ENCODE results near the gene CHD9NB.
A peak's percentile ranks its signal among the peaks of the same experiment; 100 is the strongest.

Gene CHD9NB

GRCh38 chr16:53090591-53091411, 38.1 kb upstream of the CHD9NB start:
- H3K27ac ChIP-seq, result peak overlapping the region; percentile 95

GRCh38 chr16:53090286-53090590, 37.5 kb upstream of the CHD9NB start:
- POLR2A ChIA-PET (ENCODE audit: low non-redundant PET), result no interaction called here

More at GRCh38 chr16:53090591-53091411, 38.1 kb upstream of the CHD9NB start:
- DNase-seq (ENCODE audit: low spot score), result peak; percentile 45
- POLR2A ChIA-PET (ENCODE audit: low non-redundant PET), result no interaction called here
- CTCF ChIA-PET, result no interaction called here
- TF ChIP-seq CTCF (conservative IDR thresholded peaks at IDR 0.05; ENCODE audit: low read depth), result no peak

GRCh38 chr16:53089434-53090285, 37.0 kb upstream of the CHD9NB start:
- CTCF ChIA-PET, result no interaction called here
- TF ChIP-seq CTCF (conservative IDR thresholded peaks at IDR 0.05; ENCODE audit: low read depth), result no peak
- DNase-seq (ENCODE audit: low spot score), result no peak
- POLR2A ChIA-PET (ENCODE audit: low non-redundant PET), result no interaction called here
- H3K27ac ChIP-seq, result peak overlapping the region; percentile 95

More at GRCh38 chr16:53090286-53090590, 37.5 kb upstream of the CHD9NB start:
- no peak for DNase-seq (ENCODE audit: low spot score)
- no peak for TF ChIP-seq CTCF (conservative IDR thresholded peaks at IDR 0.05; ENCODE audit: low read depth)
- H3K27ac ChIP-seq, result peak overlapping the region; percentile 95
- CTCF ChIA-PET, result no interaction called here

- DNase-seq (ENCODE audit: low spot score), result no peak
- POLR2A ChIA-PET (ENCODE audit: low non-redundant PET), result no interaction called here
- CTCF ChIA-PET, result interaction anchor here (1.5 kb wide), 1 partner anchor 10 kb away, joined by 3 read pairs; no protein-coding TSS in a partner anchor
- TF ChIP-seq CTCF (conservative IDR thresholded peaks at IDR 0.05; ENCODE audit: low read depth), result no peak
- no peak overlapping the region; the same call in 1 of the 2 replicates for H3K27ac ChIP-seq
These were observed 34.4 kb upstream of the CHD9NB start for GRCh38 chr16:53087101-53087500.

- CTCF ChIA-PET, result interaction anchor here (1.5 kb wide), 1 partner anchor 11 kb away, joined by 3 read pairs; no protein-coding TSS in a partner anchor
- TF ChIP-seq CTCF (conservative IDR thresholded peaks at IDR 0.05; ENCODE audit: low read depth), result no peak
- peak overlapping the region; percentile 98 for H3K27ac ChIP-seq
- DNase-seq (ENCODE audit: low spot score), result no peak
- POLR2A ChIA-PET (ENCODE audit: low non-redundant PET), result no interaction called here
These were observed 33.3 kb upstream of the CHD9NB start for GRCh38 chr16:53085931-53086421.

- POLR2A ChIA-PET (ENCODE audit: low non-redundant PET), result no interaction called here
- H3K27ac ChIP-seq, result peak overlapping the region; percentile 98
- TF ChIP-seq CTCF (conservative IDR thresholded peaks at IDR 0.05; ENCODE audit: low read depth), result no peak
- CTCF ChIA-PET, result interaction anchor here (1.5 kb wide), 1 partner anchor 11 kb away, joined by 3 read pairs; no protein-coding TSS in a partner anchor
- DNase-seq (ENCODE audit: low spot score), result no peak
These were observed 32.7 kb upstream of the CHD9NB start for GRCh38 chr16:53085369-53085843.
